ENCODE results near the gene ABO.

DNA sequence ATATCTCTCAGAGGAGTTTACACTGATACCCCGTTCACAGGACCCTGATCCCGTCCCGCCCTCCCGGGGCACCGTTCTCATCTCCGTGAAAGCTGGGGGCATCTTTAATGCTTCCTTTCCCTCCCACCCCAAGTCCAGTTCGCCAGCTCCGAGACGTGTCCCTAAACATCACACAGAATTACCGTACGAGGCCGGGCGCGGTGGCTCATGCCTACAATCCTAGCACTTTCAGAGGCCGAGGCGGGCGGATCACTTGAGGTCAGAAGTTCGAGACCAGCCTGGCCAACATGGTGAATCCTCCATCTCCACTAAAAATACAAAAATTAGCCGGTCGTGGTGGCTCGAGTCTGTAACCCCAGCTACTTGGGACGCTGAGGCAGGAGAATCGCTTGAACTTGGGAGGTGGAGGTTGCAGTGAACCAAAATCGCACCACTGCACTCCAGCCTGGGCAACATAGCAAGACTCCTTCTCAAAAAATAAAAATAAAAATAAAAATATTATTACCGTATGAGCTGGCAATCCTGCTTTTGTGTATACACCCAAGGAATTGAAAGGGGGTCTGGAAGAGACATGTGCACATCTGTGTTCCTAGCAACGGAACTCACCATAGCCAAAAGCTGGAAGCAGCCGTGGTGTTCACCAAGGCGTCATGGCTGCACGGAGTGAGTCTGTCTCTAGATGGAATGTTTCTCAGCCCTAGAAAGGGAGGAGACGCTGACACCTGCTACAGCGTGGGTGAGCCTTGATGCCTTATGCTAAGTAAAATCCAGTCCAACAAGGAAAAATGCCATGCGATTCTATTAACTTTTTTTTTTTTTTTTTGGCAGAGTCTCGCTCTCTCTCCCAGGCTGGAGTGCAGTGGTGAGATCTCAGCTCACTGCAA lies 1.2 kb upstream of the ABO start:
- no peak for TF ChIP-seq POLR2A (IDR thresholded peaks at IDR 0.05)
- TF ChIP-seq, protein P1, sequence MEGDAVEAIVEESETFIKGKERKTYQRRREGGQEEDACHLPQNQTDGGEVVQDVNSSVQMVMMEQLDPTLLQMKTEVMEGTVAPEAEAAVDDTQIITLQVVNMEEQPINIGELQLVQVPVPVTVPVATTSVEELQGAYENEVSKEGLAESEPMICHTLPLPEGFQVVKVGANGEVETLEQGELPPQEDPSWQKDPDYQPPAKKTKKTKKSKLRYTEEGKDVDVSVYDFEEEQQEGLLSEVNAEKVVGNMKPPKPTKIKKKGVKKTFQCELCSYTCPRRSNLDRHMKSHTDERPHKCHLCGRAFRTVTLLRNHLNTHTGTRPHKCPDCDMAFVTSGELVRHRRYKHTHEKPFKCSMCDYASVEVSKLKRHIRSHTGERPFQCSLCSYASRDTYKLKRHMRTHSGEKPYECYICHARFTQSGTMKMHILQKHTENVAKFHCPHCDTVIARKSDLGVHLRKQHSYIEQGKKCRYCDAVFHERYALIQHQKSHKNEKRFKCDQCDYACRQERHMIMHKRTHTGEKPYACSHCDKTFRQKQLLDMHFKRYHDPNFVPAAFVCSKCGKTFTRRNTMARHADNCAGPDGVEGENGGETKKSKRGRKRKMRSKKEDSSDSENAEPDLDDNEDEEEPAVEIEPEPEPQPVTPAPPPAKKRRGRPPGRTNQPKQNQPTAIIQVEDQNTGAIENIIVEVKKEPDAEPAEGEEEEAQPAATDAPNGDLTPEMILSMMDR (IDR thresholded peaks at IDR 0.05): no peak
